Epithelial cell of proximal tubule (primary cell): ENCODE data around the gene HS3ST3B1. TPM values are rescaled to one million over a fixed set of nuclear protein-coding genes. Genes with fewer than 3 reads are reported as not detected.

Experiments used
- DNase-seq: peaks from one replicate; pipeline ENCODE4 v3.0.0-alpha.2; 2011; ENCODE audit warnings: low read depth
- H3K4me3 ChIP-seq: 2 replicates; pipeline ENCODE4 v1.5.1; 2011; ENCODE audit warnings: low read depth, mild to moderate bottlenecking, low read length
- total RNA-seq: library from RNA; depleted of rRNA; stranded (reverse); fragments of >200 nt; gene quantifications from 2 replicates; pipeline ENCODE4 v1.2.3, GENCODE V29; 2015
- TF ChIP-seq, protein P1 (sequence below): conservative IDR thresholded peaks from 2 replicates; pipeline ENCODE4 v1.5.1; 2012; ENCODE audit warnings: low read depth, mild to moderate bottlenecking, low read length

HS3ST3B1 gene
- total RNA-seq, 1 donor from 2014 or later: 2.1 TPM

DNA sequence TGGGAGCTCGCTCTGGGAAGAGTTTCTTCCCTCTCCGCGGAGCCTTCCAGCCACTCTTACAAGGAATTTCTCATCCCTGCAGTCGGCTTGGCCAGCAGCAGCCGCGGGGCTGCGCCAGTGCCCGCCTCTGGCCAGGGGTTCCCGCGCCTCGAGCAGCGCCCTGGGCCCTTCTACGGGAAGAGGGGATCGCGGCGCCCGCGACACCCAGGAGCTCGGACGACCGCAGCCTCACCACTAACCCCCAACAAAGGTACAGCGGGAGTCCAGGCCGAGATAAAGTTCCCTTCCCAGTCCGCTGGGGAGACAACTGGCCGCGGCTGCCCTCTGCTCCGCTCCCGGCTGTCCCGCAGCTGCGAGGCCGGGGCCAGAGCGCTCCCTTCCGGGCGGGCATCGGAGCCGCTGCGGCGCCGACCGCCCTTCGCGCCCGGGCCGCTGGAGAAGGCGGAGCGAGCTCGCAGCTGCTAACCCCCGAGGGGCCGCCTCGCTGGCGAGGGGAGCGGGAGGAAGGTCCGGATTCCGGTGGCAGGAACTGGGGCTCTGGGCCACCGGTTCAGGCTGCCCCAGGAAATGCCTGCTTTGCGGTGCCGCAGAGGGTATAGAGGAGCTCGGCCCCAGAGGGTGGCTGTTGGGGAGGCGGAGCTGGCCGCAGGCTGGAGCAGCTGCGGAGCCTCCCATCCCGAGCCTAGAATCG is 3.6 kb upstream of the HS3ST3B1 start:
- DNase-seq: no peak
- TF ChIP-seq, protein P1, sequence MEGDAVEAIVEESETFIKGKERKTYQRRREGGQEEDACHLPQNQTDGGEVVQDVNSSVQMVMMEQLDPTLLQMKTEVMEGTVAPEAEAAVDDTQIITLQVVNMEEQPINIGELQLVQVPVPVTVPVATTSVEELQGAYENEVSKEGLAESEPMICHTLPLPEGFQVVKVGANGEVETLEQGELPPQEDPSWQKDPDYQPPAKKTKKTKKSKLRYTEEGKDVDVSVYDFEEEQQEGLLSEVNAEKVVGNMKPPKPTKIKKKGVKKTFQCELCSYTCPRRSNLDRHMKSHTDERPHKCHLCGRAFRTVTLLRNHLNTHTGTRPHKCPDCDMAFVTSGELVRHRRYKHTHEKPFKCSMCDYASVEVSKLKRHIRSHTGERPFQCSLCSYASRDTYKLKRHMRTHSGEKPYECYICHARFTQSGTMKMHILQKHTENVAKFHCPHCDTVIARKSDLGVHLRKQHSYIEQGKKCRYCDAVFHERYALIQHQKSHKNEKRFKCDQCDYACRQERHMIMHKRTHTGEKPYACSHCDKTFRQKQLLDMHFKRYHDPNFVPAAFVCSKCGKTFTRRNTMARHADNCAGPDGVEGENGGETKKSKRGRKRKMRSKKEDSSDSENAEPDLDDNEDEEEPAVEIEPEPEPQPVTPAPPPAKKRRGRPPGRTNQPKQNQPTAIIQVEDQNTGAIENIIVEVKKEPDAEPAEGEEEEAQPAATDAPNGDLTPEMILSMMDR: peak; percentile 13
- no peak overlapping the region for H3K4me3 ChIP-seq

DNA sequence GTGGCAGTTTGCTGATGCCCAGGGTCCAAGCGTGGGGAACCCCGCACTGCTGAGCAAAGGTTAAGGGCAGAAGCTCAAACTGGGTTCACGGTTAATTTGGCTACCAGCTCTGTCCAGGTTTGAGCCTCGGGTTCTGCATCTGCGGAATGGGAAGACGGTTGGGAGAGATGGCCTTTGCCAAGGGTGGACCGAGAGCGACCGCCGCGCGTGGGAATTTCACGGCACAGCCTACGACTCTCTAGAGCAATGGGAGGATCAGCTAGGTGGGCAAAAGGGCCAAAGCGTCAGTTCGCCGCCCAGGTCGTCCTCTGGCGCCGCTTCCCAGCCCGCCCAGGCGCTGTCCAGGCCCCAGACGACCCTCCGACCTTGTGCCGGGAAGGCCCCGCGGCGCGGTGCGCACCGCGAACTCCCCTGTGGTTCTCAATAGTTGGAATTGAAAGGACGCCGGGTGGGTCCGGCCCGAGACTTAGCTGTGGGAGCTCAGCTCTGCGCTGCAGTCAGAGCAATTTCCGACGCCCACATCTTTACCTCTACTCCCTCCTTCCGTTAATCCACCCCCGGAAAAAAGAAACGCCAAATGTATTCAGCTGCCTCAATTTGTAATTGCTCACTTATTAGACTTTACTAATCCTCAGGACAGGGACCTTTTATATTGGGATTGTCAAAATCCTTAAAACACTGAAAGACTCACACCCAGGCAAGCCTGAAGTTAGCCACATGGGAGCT is 2.5 kb upstream of the HS3ST3B1 start:
- TF ChIP-seq, protein P1: no peak
- H3K4me3 ChIP-seq: no peak overlapping the region
- no peak for DNase-seq

DNA sequence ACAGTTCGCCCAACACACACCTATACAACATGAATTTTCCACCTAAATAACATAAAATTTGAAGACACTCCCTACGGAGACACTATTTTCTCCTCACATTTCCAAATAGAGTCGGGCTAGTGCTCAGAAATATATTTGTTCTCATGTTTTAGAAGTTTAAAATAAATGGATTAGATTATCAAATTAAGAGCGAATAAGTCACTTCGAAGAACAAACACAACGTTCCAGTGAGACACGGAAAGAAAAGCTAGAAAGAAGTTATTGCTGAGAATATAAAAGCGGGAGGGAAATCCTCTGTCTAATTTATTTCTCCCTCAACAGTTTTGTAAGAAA is 2.0 kb upstream of the HS3ST3B1 start:
- no peak overlapping the region for H3K4me3 ChIP-seq

DNA sequence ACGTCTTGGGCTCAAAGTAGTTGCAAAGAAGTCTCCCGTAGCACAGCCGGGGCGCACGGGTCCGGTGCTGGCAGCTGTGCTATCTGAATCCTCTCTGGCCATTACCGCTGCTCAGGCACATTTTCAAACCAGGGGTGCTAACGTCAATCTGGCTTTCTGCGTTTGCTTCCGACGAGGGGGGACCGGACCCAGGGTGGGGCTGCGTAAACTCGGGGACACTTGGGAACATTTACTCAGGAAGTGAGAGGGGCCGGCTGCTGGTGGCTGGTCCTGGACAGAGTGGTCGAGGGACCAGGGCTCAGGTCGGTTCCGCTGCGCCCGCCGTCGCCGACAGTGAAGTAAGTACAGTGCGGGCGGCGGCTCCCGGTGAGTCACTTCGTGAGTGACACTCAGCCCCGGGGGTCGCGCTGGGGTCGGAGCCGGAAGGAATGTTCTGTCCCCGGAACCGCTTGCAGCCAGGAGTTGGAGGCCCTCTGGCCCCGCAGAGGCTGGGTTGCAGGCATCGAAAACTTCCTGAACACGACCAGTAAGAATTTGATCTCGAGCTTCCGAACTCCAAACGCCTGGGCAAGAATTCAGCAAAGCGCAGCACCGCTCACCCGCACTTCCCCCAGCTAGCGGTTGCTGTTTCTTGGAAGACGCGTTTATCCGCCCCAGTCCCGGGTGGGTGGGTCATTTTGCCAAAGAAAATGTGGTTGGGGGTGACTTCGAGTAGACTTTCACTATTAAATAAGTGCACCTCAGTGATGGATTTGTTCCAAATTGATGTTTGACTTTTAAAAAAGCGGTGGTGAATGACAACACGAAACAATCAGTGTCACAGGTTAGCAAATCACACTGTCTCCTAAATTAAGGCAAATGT is 1.4 kb upstream of the HS3ST3B1 start:
- TF ChIP-seq, protein P1: no peak
- peak overlapping the region; percentile 7 for H3K4me3 ChIP-seq
- DNase-seq: no peak

More for the DNA sequence above, 2.0 kb upstream of the HS3ST3B1 start:
- DNase-seq: no peak
- TF ChIP-seq, protein P1: no peak

DNA sequence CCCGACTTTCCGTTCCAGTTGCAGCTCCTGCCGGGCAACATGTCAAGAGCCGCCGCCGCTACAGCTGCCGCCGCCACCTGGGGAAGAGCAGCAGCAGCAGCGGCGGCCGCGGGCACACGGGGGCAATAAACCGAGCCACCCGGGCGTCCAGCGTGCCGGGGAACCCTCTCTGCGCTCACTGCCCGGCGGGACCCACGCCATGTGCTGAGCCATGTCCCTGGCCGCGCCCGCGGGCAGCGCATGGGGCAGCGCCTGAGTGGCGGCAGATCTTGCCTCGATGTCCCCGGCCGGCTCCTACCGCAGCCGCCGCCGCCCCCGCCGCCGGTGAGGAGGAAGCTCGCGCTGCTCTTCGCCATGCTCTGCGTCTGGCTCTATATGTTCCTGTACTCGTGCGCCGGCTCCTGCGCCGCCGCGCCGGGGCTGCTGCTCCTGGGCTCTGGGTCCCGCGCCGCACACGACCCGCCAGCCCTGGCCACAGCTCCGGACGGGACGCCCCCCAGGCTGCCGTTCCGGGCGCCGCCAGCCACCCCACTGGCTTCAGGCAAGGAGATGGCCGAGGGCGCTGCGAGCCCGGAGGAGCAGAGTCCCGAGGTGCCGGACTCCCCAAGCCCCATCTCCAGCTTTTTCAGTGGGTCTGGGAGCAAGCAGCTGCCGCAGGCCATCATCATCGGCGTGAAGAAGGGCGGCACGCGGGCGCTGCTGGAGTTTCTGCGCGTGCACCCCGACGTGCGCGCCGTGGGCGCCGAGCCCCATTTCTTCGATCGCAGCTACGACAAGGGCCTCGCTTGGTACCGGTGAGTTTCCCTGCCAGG is 604 bp downstream of the HS3ST3B1 start:
- TF ChIP-seq, protein P1: no peak
- DNase-seq: no peak
- peak overlapping the region; percentile 50 for H3K4me3 ChIP-seq

DNA sequence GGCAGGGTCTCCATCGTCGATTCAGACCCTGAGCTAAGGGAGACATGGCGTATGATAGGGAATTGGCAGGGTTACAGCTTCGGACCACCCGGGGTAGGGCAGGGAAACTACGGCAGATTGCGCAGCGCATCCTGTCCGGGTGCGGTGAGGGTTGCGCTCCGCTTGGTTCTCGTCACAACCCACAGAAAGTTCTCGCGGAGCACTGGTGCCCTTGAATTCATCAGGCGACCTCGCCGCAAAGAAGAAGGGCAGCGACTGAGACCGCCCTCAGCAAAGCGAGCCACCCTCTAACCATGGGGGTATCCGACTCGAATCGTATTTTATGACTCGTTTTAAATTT is 1.2 kb downstream of the HS3ST3B1 start:
- DNase-seq: no peak
- peak overlapping the region; percentile 50 for H3K4me3 ChIP-seq
- TF ChIP-seq, protein P1: no peak
